Inflammatory macrophage (primary cell): Measurements from ENCODE around the gene GPN2.
"Not testable (repeated sequence)": the region's sequence is repeated elsewhere in the genome, so short reads cannot be mapped to it uniquely, and the experiment has no call there.

ENCODE experiments used
- DNase-seq, 2 donors: peaks; one replicate each; pipeline ENCODE4 v3.0.0-alpha.2; 2020 to 2022

The GPN2 gene

DNA sequence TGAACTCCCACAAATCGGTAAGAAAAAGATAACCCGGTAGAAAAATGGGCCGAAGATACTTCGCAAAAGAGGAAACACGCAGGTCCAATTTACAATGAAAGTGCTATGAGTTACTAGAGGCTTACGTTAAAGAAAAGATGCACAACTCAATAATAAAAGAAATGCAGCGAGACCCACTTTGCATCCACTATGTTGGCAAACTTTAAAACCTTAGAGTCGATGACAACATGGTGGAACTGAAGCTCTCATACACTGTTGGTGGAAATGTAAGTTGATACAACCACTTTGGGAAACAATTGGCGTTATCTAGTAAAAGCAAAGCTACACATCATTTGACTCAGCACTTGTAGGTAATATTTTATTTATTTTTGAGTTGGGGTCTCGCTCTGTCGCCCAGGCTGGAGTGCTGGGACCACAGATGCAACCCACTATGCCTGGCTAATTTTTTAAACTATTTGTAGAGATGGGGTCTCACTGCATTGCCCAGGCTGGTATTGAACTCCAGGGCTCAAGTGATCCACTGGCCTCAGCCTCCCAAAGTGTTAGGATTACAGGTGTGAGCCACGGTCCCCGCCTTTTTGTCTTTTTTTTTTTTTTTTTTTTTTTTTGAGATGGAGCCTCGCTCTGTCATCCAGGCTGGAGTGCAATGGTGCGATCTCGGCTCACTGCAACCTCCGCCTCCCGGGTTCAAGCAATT, 10.9 kb upstream of the GPN2 start:
- no peak for DNase-seq

DNA sequence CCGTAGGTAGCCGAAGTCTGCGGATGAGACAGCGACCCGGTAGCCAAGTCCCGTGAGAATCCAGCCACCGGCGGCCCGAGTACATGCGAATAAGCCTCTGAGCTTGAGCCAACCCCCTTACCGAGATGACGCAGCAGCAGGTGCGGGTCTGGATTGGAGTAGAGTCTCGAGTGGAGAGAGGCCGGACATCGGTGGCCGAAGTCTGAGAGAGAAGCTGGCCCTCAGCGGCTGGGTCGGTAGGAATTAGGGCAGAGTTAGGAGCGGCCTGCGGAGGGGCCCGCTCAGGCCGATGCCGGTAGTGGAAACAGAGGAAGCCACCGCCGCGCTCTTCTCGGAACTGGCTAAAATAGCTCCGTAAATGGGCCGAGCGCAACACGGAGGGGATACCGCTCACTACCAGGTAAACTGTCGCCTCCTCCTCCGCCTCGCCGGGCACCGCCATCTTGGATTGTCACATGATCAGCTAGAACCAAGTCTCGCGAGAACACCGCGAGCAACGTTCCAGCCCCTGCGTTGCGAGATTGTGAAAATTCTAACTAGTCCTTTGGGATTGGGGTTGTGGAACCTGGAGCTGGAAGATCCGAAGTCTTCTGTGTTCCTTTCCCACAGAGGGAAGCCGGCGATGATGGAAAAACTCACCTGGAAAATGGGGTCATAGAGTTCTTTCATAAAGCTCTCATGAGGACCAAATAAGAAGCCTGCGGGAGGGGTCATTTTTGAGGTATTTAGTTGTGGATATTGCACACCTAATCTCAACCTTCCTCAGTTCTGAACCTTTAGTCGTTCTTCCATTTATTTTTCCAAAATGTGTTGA, 10.1 kb upstream of the GPN2 start, which contains the start of gene GPATCH3:
TSS of gene GPATCH3 (minus strand) at position 467 of the 814 bp plus-strand sequence. CDS start at position 442, 25 bp downstream.
- DNase-seq, result peak; percentile 86 to 93

DNA sequence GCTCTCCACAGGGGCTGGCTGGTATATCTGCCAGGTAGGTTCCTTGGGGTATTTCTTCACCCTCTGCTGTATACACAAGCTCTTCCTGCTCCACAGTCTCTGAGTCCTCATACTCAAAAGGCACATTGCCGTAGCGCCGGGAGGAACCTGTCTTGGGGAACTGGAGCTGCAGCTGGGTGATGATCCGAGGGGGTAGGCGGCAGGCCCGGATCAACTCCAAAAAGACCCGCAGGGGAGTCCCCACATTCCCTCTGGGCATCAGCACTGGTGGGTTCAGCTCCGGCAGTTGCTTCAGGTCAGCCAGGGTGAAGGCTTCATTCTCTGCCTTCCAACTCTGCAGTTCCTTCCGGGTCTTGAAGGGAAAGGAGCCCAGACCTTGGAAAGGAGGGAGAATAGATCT, 7.3 kb upstream of the GPN2 start:
- DNase-seq, result no peak

DNA sequence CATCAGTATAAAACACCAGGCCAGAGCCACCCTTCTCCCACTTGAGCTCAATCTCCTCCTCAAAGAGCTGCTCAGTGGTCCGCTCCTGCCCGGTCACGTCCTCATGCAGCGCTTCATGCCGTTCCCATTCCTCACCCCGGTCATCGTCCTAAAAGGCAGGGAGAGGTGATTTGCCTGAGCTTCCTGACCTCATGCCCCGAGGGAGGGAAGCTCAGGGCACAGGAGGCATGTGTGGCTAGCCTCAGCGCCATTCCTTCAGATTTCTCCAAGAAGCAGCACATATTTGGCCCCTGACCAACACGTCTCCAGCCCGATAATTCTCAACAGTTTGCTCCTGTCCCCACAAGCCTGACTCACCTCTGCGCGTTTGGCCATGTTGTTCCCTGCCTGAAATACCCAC, 4.2 kb upstream of the GPN2 start:
- DNase-seq, result no peak

DNA sequence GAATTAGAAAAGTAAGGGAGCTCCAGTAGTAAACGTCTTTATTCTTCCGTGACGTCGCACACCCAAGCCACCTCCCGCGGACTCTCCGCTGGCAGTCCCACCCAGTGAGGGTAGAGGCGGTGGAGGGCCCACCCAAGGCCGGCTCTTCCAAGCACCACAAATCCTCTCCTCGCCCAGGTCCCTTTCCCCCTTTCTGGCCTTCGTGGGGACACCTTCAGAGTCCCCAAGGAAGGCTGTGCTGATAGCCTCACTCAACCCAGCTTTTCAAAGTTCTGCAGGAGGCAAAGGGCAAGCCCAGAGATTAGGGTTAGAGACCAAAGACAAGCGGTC, 349 bp upstream of the GPN2 start:
- no peak for DNase-seq

DNA sequence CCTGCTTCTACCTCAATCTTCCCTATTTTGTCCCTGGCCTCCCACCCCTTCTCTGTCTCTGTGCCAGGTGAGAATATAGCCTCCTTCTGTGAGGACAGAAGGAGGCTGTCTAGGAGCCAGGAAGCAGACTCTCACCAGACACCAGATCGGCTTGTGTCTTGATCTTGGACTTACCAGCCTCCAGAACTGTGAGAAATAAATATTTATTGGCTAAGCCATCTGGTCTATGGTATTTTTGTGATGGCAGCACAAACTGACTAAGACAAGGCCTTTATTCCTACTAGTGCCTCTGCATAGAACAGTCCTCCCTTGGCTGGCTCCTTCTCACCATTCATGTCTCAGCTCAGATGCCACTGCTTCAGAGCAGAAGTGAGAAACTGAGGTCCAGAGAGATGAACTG, 1.9 kb downstream of the GPN2 start:
- DNase-seq, result no peak

DNA sequence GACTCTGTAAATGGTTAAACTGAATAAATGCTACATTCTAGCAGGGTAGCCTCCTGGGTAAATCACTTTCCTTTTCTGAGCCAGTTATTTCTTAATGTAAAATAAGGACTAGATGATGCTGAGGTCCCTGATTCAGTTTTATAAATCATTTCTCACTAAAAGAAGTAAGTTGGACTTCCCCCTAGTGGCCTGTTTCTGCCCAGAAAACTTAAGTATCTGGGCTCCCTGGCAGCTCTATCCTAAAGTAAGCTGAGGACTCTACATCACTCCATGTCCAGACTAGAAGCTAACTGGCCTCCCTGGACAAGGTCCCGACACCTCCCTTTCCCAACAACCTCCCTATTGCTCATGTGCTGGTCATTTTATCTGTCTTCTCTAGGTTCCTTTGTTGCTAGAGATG, 3.0 kb downstream of the GPN2 start:
- DNase-seq, result peak; percentile 46 to 49

DNA sequence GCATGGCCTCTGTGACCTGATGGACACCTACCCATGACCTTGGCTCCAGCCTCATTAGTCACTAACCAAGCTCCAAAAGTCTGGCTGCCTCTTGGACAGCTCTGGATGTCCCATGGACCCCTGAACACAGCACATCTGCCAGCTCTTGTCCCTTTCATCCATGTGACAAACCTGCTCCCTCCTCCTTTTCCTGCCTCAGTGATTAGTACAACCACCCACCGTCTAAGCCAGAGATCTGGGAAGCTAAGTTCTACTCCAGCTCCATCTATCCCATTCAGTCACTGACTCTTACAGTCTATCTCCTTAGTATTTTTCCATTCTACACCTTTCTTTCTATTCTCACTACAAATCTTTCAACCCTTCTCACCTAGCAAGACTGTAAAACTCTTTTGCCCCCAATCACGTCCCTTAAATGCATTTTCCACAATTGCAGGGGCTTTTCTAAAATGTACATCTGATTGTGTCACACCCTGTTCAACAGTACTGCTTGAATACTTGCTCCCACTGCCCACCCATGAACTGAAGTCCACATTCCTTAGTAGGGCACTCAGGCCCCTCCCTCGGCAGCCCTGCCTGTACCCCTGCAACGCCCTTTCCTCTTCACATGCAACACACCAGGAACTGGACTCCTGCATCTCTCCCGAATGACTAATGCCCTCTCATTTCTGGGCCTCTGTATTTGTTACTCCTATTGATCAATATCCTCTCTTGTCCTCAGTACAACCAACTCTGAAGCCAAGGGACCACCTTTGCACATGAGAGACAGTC, 7.2 kb downstream of the GPN2 start:
- DNase-seq, result no peak

DNA sequence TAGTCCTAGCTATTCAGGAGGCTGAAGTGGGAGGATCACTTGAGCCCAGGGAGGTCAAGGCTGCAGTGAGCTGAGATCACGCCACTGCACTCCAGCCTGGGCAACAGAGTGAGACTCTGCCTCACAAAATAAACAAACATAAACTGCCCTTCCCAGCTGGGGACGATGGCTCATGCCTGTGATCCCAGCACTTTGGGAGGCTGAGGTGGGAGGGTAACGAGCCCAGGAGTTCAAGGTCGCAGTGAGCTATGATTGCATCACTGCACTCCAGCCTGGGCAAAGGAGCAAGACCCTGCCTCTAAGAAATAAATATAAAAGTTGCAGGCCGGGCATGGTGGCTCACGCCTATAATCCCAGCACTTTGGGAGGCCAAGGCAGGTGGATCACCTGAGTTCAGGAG, 8.5 kb downstream of the GPN2 start:
- not testable (repeated sequence) for DNase-seq

DNA sequence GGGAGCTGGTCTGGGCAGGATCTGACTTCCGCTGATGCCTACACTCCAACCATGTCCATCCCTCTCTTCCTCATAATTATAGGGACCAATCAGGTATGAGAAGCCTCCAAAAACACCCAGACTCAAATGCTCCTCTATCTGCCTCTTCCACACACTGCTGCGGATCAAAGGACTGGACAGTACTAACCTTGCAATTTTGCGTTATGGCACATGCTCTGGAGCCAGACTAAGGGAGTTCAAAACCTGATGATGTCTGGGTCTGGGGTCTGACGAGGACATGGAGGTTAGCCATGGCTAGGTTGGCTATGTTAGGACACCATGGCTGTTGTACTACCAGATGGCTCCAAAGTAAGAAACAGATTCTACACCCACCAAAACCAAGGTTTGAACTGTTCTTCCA, 10.3 kb downstream of the GPN2 start:
- no peak for DNase-seq

DNA sequence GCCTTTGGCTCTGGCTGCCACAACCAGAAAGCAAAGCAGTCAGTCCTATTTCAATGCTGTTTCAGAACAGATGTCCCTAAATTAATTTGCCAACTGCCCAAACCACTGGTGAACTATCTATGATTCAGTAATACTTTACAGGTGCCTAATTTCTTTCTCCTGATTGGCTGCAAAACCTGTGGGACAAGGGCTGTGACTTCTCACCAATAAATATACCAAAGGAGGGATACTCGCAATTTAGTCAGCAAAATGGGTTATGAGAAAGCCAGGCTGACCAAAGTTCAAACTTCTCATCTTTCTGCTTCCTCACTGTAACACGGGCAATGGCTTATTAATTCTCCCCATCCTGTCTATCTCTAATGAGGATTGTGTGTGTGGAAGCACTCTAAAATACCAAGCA, 12.8 kb downstream of the GPN2 start:
- no peak for DNase-seq

DNA sequence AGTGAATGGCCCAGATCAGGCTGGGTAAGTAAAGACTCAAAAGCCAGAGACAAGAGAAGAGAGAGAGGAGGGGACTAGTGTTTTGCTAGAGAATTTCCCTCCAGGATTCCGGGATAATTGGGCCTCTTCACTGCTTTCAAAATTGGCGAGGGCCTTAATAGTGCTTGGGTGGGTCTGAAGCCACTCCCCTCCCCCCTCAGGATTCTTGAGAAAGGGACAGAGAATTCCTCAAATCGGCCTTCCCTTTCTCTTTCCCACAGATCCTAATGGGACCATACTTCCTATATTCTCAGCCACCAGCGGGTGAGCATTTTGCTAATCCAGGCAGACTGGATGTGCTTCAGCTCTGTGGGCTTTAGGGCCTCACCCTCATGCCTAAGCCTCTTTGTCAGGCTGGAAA, 15.2 kb downstream of the GPN2 start:
- no peak for DNase-seq

DNA sequence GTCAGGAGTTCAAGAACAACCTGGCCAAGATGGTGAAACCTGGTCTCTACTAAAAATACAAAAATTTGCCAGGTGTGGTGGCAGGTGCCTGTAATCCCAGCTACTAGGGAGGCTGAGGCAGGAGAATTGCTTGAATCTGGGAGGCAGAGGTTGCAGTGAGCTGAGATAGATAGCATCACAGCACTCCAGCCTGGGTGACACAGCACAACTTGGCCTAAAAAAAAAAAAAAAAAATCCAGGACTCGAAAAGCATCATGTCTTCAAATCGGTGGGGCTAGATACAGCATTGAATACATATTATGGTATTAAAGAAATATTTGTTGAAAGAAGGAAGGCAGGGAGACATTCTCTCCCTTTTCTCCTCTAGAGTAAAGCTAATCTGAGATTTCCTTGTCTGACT, 17.0 kb downstream of the GPN2 start:
- not testable (repeated sequence) for DNase-seq

DNA sequence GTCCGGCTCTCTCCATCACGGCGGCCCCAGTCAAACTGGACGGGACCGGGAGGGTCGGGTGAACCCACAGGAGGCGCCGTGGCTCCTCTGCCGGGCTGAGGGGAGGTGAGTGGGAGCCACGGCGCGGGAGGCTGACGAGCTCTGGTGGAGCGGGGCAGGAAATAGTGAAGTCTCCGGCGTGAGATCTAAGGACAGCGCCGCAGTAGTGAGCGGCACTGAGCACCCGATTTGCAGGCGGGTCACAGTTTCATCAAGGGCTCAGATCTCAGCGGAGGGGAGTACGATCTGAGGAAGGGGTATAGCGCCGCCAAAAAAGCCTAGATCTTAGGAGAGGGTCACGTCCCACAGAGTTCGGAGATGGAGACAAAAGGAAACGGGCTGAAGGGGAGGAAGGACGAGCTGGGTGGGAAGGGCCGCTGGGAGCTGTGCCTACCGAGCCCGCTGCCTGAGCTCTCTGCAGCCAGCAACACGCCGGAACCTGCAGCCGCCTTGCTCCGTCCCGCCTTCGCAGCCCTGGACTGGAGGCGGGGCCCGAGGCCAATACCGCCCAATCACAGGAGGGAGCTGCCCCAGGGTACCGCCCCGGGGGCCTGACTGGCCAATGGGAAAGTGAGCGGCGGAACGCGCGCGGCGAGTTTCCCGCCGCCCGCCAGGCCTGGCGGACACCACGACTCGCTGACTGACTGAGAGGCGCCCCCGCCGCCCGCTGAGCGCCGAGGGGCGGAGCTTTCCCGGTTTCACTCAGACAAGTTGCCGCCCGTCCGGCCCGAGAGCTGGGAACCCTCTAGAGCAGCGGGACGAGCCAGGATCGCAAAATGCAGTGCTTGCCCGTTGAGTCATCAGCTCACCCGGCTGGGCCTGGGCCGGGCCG, 25.2 kb downstream of the GPN2 start:
- peak; percentile 97 to 98 for DNase-seq

DNA sequence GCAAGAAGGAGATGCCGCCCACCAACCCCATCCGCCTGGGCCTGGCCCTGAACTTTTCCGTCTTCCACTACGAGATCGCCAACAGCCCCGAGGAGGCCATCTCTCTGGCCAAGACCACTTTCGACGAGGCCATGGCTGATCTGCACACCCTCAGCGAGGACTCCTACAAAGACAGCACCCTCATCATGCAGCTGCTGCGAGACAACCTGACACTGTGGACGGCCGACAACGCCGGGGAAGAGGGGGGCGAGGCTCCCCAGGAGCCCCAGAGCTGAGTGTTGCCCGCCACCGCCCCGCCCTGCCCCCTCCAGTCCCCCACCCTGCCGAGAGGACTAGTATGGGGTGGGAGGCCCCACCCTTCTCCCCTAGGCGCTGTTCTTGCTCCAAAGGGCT, 26.4 kb downstream of the GPN2 start:
- DNase-seq, result no peak

DNA sequence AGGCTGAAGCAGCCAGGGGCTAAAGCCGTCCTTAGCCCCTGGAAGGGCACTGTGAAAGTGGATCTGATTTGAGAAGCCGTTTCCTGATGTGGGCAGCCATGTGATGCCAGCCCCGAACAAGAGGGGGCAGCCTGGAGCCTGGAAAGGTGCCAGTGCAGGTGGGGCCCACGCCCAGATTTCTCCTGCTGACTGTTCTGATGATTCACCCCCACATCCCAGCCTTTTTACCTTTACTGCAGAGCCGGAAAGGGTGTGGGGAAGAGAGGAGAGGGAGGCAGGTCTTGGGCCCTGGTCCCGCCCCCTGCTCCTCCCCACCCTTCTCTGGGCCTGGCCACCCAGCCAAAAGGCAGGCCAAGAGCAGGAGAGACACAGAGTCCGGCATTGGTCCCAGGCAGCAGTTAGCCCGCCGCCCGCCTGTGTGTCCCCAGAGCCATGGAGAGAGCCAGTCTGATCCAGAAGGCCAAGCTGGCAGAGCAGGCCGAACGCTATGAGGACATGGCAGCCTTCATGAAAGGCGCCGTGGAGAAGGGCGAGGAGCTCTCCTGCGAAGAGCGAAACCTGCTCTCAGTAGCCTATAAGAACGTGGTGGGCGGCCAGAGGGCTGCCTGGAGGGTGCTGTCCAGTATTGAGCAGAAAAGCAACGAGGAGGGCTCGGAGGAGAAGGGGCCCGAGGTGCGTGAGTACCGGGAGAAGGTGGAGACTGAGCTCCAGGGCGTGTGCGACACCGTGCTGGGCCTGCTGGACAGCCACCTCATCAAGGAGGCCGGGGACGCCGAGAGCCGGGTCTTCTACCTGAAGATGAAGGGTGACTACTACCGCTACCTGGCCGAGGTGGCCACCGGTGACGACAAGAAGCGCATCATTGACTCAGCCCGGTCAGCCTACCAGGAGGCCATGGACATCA, 27.1 kb downstream of the GPN2 start, which contains the start of gene SFN:
TSS of gene SFN (plus strand) at position 369 of the 904 bp plus-strand sequence. CDS start at position 433, 64 bp downstream.
- no peak for DNase-seq

DNA sequence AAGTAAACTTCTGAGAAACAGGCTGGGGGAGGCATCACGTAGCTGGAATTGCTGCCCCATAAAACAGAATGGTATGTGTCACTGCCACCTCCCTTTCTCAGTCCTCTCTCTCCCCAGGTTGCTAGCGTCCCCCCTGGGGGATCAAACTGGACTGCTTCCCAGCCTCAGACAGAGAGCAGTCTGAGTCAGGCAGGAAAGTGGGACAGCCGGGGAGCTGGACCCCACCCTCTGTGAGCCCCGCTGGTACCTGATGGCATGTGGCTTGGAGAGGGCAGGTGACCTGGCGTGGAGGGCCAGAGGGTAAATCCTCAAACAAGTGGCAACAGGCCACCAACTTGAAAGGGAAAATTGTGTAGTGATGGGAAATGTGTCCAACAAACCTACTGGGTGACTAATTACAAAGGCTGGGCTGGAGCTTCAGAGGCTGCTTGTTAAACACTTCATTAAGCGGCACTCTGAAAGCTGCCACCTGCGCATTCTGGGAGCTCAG, 28.1 kb downstream of the GPN2 start:
- no peak for DNase-seq

DNA sequence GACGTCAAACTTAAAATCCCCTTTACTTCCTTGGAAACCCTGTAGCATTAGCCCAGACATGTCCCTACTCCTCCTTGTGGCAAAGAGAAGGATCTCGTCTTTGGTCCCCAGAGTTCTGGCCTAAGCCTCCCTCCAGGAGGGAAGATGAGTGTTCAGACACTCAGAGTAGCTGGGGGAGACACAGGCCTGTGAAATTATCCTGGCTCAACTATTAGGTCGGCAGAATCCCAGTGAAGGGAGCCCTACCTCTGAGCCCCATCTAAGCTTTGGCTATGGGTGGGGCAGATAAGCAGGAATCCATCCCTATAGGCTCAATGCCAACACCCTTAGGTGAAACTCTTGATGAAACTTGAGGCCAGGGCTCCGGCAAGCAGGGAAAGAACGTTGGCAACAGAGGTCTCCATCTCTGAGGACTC, 28.8 kb downstream of the GPN2 start:
- no peak for DNase-seq

DNA sequence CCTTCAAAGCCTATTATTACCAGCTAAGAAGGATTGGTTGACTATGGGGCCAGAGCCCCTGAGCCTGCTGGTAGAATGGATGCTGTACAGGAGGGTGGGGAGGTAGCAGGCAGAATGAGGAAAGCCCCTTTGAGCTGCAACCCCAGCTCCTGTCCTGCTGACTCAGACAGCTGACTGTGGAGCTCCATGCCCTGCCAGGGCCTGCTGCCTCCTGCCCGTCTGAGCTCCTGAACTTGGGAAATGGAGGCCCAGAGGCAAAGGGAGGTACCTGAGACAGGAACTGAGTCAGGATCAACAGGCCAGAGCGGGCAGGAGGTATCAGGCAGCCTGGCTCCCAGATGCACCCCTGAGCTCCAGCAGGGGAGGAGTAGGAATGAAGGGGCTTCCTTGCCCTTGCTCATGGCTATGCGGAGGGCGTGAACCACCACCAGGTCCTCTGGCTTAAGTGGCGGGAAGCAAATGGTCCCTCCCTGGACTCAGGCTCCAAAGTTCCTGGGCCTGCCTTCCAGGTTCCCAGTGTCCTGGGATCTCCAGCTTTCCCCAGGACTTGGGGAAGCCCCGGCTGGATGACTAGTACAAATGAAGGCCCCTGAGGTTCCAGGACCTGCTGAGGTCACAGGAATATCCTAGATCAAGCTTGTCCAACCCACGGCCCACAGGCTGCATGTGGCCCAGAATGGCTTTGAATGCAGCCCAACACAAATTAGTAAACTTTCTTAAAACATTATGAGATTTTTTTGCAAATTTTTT, 31.0 kb downstream of the GPN2 start:
- no peak for DNase-seq

DNA sequence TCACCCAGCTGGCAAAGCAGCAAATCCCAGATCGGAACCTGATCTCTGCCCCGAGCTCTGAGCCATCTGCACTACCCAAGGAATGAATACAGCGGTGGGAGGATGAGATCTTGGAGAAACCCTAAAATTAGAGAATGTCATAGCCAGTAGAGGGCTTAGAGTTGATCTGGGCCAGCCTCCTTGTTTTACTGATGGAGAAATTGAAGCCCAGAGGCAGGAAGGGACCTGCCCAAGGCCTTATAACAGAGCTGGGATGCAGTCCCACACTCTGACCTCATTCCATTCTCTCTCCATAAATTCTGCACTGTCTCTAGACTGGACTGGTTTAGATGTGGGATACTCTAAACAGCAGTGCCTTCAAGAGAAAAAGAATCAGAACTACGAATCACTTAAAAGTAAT, 31.9 kb downstream of the GPN2 start:
- DNase-seq, result no peak
